ENCODE measurements around the gene CXXC1. TPM values are rescaled to one million over a fixed set of nuclear protein-coding genes. Genes with fewer than 3 reads are reported as not detected.
"Not testable (repeated sequence)": the region's sequence is repeated elsewhere in the genome, so short reads cannot be mapped to it uniquely, and the experiment has no call there.

CXXC1 gene
- total and polyA plus RNA-seq, 7 donors: 27.0 to 83.2 (median 49.0) TPM

- Histone ChIP-seq H3K9me3 (no peaks in the 10 kb centered on the region), H3K4me1 (peaks cover 0 to 14% (median 6%) of the 10 kb centered on the region in 4 donors), H3K4me3 (peak overlapping the region; percentile 11 to 50 (median 34)), H3K27ac (no peak overlapping the region), H3K36me3 (no peaks in the 10 kb centered on the region), H3K27me3 (peaks cover 8 to 49% (median 21%) of the 10 kb centered on the region in 3 donors)
- no peak for TF ChIP-seq CTCF (IDR thresholded peaks at IDR 0.05)
- WGBS, 2 donors: 27 to 44% methylated on average over 49 of the region's 49 CpGs
- DNase-seq: no peak
- intact Hi-C loops (cut with DNase I): no loop called here
These were observed 11.2 kb upstream of the CXXC1 start for GRCh38 chr18:50298443-50299284.

- TF ChIP-seq EP300 (IDR thresholded peaks at IDR 0.05) (no peak), POLR2AphosphoS5 (IDR thresholded peaks at IDR 0.05) (no peak), CTCF (IDR thresholded peaks at IDR 0.05) (no peak), POLR2A (IDR thresholded peaks at IDR 0.05) (no peak)
- WGBS, 2 donors: 10 to 11% methylated on average over 28 of the region's 28 CpGs
- Histone ChIP-seq H3K27me3 (peaks cover 8 to 42% (median 21%) of the 10 kb centered on the region in 3 donors), H3K36me3 (no peaks in the 10 kb centered on the region), H3K9me3 (no peaks in the 10 kb centered on the region), H3K4me3 (peak overlapping the region; percentile 11 to 50 (median 34)), H3K27ac (no peak overlapping the region), H3K4me1 (peaks cover 0 to 14% (median 6%) of the 10 kb centered on the region in 4 donors)
- intact Hi-C loops (cut with DNase I): no loop called here
- DNase-seq: peak; percentile 85
These were observed 10.3 kb upstream of the CXXC1 start for GRCh38 chr18:50297621-50298442.

- H3K36me3 ChIP-seq: no peaks in the 10 kb centered on the region
- intact Hi-C loops (cut with DNase I): no loop called here
- no peak for TF ChIP-seq EP300 (IDR thresholded peaks at IDR 0.05)
- TF ChIP-seq CTCF (IDR thresholded peaks at IDR 0.05): no peak
- TF ChIP-seq POLR2AphosphoS5 (IDR thresholded peaks at IDR 0.05): no peak
- no peak for TF ChIP-seq POLR2A (IDR thresholded peaks at IDR 0.05)
- no peak overlapping the region for H3K4me3 ChIP-seq
- 94% methylated on average over 1 of the region's 1 CpG for WGBS, 2 donors
- H3K4me1 ChIP-seq: peaks cover 0 to 5% (median 2%) of the 10 kb centered on the region in 4 donors
- peaks cover 0 to 1% (median 0%) of the 10 kb centered on the region in 3 donors for H3K27me3 ChIP-seq
- no peak overlapping the region for H3K27ac ChIP-seq
- DNase-seq: no peak
- no peaks in the 10 kb centered on the region for H3K9me3 ChIP-seq
These were observed 5.5 kb upstream of the CXXC1 start for GRCh38 chr18:50293039-50293438.

- intact Hi-C loops (cut with DNase I): loop anchor here (5.0 to 10.0 kb wide), 4 partner anchors 363 to 1744 kb away; partner anchors contain the start of genes ACAA2 and SMAD7
- 90 to 91% methylated on average over 4 of the region's 4 CpGs for WGBS, 2 donors
- H3K4me1 ChIP-seq: peaks cover 0 to 12% (median 8%) of the 10 kb centered on the region in 4 donors
- H3K27me3 ChIP-seq: no peaks in the 10 kb centered on the region
- no peaks in the 10 kb centered on the region for H3K9me3 ChIP-seq
- H3K4me3 ChIP-seq: no peak overlapping the region
- DNase-seq: peak; percentile 65
- TF ChIP-seq POLR2A (IDR thresholded peaks at IDR 0.05): no peak
- no peak overlapping the region for H3K27ac ChIP-seq
- H3K36me3 ChIP-seq: peaks cover 0 to 20% (median 2%) of the 10 kb centered on the region in 4 donors
These were observed 1.6 kb upstream of the CXXC1 start for GRCh38 chr18:50289108-50289443.

GRCh38 chr18:50288348-50289107, 1.0 kb upstream of the CXXC1 start:
- 75 to 78% methylated on average over 21 of the region's 21 CpGs for WGBS, 2 donors
- Histone ChIP-seq H3K27ac (peak overlapping the region; percentile 81 to 88 (median 86)), H3K4me1 (peaks cover 0 to 12% (median 8%) of the 10 kb centered on the region in 4 donors), H3K4me3 (peak overlapping the region; percentile 68 to 85 (median 75)), H3K36me3 (peaks cover 0 to 25% (median 4%) of the 10 kb centered on the region in 4 donors)
- H3K9me3 ChIP-seq, DNase-seq, H3K27me3 ChIP-seq: not testable (repeated sequence)
- intact Hi-C loops (cut with DNase I): loop anchor here (5.0 to 10.0 kb wide), 4 partner anchors 364 to 1744 kb away; partner anchors contain the start of genes ACAA2 and SMAD7

All from sigmoid colon (tissue), 7 donors.